ENCODE results near the gene WARS2. TPM values are rescaled to one million over a fixed set of nuclear protein-coding genes. Genes with fewer than 3 reads are reported as not detected.

The WARS2 gene
- total and polyA plus RNA-seq, 12 donors, result 5.1 to 35.9 (median 20.9) TPM

- Histone ChIP-seq H3K27ac (no peak overlapping the region), H3K4me1 (replicated peaks in 1 of 2) (no peaks in the 10 kb centered on the region), H3K9me3 (replicated peaks in 1 of 3) (no peaks in the 10 kb centered on the region), H3K36me3 (replicated peaks in 1 of 2) (no peaks in the 10 kb centered on the region), H3K27me3 (no peaks in the 10 kb centered on the region), H3K4me3 (no peak overlapping the region)
- intact Hi-C loops (cut with DNase I), result no loop called here
- 82 to 92% (median 88%) methylated on average over 1 of the region's 1 CpG for WGBS, 4 donors
- DNase-seq, result no peak
- TF ChIP-seq POLR2A (IDR thresholded peaks at IDR 0.05) (no peak), CTCF (IDR thresholded peaks at IDR 0.05) (no peak)
These were observed 46.7 kb downstream of the WARS2 start for GRCh38 chr1:119093721-119094120.

- intact Hi-C loops (cut with DNase I), result no loop called here
- TF ChIP-seq POLR2A (IDR thresholded peaks at IDR 0.05) (no peak), CTCF (IDR thresholded peaks at IDR 0.05) (no peak)
- 56 to 76% (median 72%) methylated on average over 4 of the region's 4 CpGs for WGBS, 4 donors
These were observed 48.8 kb downstream of the WARS2 start for GRCh38 chr1:119091618-119092017.

GRCh38 chr1:119090250-119090649 lies 50.2 kb downstream of the WARS2 start:
- Histone ChIP-seq H3K9me3 (replicated peaks in 1 of 3) (no peaks in the 10 kb centered on the region), H3K4me1 (replicated peaks in 1 of 2) (no peaks in the 10 kb centered on the region), H3K27me3 (no peaks in the 10 kb centered on the region), H3K4me3 (no peak overlapping the region), H3K27ac (no peak overlapping the region), H3K36me3 (replicated peaks in 1 of 2) (no peaks in the 10 kb centered on the region)
- TF ChIP-seq CTCF (IDR thresholded peaks at IDR 0.05) (no peak), POLR2A (IDR thresholded peaks at IDR 0.05) (no peak)
- DNase-seq, result no peak
- WGBS, 4 donors, result 91 to 99% (median 96%) methylated on average over 3 of the region's 3 CpGs
- intact Hi-C loops (cut with DNase I), result no loop called here

More at GRCh38 chr1:119091618-119092017, 48.8 kb downstream of the WARS2 start:
- Histone ChIP-seq H3K27me3 (no peaks in the 10 kb centered on the region), H3K36me3 (replicated peaks in 1 of 2) (no peaks in the 10 kb centered on the region), H3K9me3 (replicated peaks in 1 of 3) (no peaks in the 10 kb centered on the region), H3K4me1 (replicated peaks in 1 of 2) (no peaks in the 10 kb centered on the region), H3K4me3 (no peak overlapping the region), H3K27ac (no peak overlapping the region)
- no peak for DNase-seq

GRCh38 chr1:119086830-119087229 lies 53.6 kb downstream of the WARS2 start:
- no peaks in the 10 kb centered on the region for H3K27me3 ChIP-seq
- H3K4me1 ChIP-seq (replicated peaks in 1 of 2), result no peaks in the 10 kb centered on the region
- no peaks in the 10 kb centered on the region for H3K9me3 ChIP-seq (replicated peaks in 1 of 3)
- no peak overlapping the region for H3K4me3 ChIP-seq
- 62 to 92% (median 90%) methylated on average over 2 of the region's 2 CpGs for WGBS, 4 donors
- intact Hi-C loops (cut with DNase I), result no loop called here
- no peaks in the 10 kb centered on the region for H3K36me3 ChIP-seq (replicated peaks in 1 of 2)
- DNase-seq, result no peak
- H3K27ac ChIP-seq, result no peak overlapping the region
- TF ChIP-seq POLR2A (IDR thresholded peaks at IDR 0.05), result no peak
- TF ChIP-seq CTCF (IDR thresholded peaks at IDR 0.05), result no peak

Data from adrenal gland (tissue), 12 donors.